Activated CD8-positive, alpha-beta memory T cell treated with anti-CD3 and anti-CD28 coated beads, Interleukin-2, amount 10 ng/mL, durations not matched to agents 7 days and 5 days (primary cell): ENCODE data around the gene EVI5L. TPM values are rescaled to one million over a fixed set of nuclear protein-coding genes. Genes with fewer than 3 reads are reported as not detected.

Experiments
- ATAC-seq: fragments of 150-1000 bp; cut with Tn5 transposase; one replicate; pipeline ENCODE4 v1.10.0; 2021; ENCODE audit warnings: moderate library complexity
- CTCF ChIA-PET: fragments of 350-600 bp; sonication (Branson Sonifier 250); formaldehyde crosslinking; loops from one replicate; lab custom pipeline; 2021; ENCODE audit warnings: antibody characterized with exemption; lab: Charles Lee
- DNase-seq: peaks from one replicate; pipeline ENCODE4 v3.0.0-alpha.2; 2020
- H3K27ac Mint-ChIP-seq: one replicate; pipeline ENCODE4 v1.8.0; 2021; ENCODE audit warnings: mild to moderate bottlenecking, mixed read lengths
- H3K27me3 Mint-ChIP-seq: one replicate; pipeline ENCODE4 v1.8.0; 2021; ENCODE audit warnings: mixed read lengths
- H3K36me3 Mint-ChIP-seq: one replicate; pipeline ENCODE4 v1.8.0; 2021; ENCODE audit warnings: mild to moderate bottlenecking, mixed read lengths
- H3K4me1 Mint-ChIP-seq: one replicate; pipeline ENCODE4 v1.8.0; 2021; ENCODE audit warnings: mixed read lengths
- H3K4me3 Mint-ChIP-seq: one replicate; pipeline ENCODE4 v1.8.0; 2021; ENCODE audit warnings: mild to moderate bottlenecking, moderate library complexity, mixed read lengths
- H3K9me3 Mint-ChIP-seq: one replicate; pipeline ENCODE4 v1.8.0; 2022; ENCODE audit warnings: low read depth, mixed read lengths
- total RNA-seq, 2 experiments: library from RNA; stranded (reverse); gene quantifications; one replicate each; pipeline ENCODE4 v1.2.3, GENCODE V29; 2021

The EVI5L gene
- total RNA-seq, 2 experiments from 2014 or later, result 6.0 to 6.1 TPM

- Mint-ChIP-seq H3K27me3 (no peaks in the 10 kb centered on the region), H3K4me3 (no peak overlapping the region), H3K27ac (no peak overlapping the region), H3K9me3 (peaks cover 2% of the 10 kb centered on the region), H3K4me1 (no peaks in the 10 kb centered on the region), H3K36me3 (no peaks in the 10 kb centered on the region)
- no peak for DNase-seq
- ATAC-seq, result no peak
- CTCF ChIA-PET, result no interaction called here
Measured at GRCh38 chr19:7842661-7843294, 12.8 kb downstream of the EVI5L start.

- no peaks in the 10 kb centered on the region for H3K4me1 Mint-ChIP-seq
Measured at GRCh38 chr19:7843521-7843920, 13.5 kb downstream of the EVI5L start.

DNA sequence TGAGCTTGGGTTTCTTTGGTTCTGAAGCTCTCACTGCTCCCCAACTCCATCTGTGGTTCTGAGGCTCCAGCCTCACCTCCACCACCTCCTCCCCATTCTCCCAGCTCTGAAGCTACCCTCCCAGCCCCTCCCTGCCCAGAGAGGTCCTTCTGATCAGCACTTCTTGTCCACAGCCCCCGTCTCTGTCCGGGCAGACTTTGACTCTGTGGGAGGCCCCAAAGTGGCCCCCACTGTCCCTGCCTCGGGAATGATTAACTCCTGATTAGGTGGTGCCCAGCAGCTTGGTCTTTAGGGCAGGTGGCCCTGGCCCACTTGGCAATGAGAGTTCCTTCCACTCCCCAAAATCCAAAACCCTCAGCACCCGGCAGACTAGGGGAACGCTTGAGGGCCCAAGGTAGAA, 14.4 kb downstream of the EVI5L start:
- DNase-seq, result no peak
- CTCF ChIA-PET, result no interaction called here
- no peaks in the 10 kb centered on the region for H3K4me1 Mint-ChIP-seq

More at GRCh38 chr19:7843521-7843920, 13.5 kb downstream of the EVI5L start:
- Mint-ChIP-seq H3K4me3 (no peak overlapping the region), H3K27me3 (no peaks in the 10 kb centered on the region), H3K27ac (no peak overlapping the region), H3K9me3 (peaks cover 2% of the 10 kb centered on the region), H3K36me3 (no peaks in the 10 kb centered on the region)
- DNase-seq, result no peak
- ATAC-seq, result no peak
- CTCF ChIA-PET, result no interaction called here

DNA sequence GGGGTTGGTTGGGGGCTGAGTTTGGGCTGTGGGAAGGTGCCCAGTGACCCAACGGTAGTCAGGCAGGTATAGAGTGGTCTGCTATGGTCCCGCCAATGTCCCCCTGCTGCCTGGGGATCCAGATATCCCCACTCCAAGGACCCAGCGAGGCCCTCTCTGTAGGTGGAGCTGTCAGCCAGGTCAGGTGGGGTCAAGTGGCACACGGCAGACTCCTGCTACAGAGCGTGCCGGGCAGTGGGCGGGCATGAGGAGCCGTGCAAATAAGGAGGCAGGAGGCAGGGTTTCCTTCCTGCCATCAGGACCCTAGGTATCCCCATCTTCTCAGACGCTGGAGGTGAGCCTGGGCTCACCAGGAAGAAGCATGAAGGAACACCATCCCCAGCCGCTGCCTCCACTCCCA, 14.9 kb downstream of the EVI5L start:
- Mint-ChIP-seq H3K4me3 (no peak overlapping the region), H3K4me1 (no peaks in the 10 kb centered on the region), H3K27me3 (no peaks in the 10 kb centered on the region), H3K27ac (no peak overlapping the region), H3K9me3 (peaks cover 2% of the 10 kb centered on the region), H3K36me3 (no peaks in the 10 kb centered on the region)
- ATAC-seq, result no peak
- DNase-seq, result no peak
- CTCF ChIA-PET, result no interaction called here

More for the DNA sequence above, 14.4 kb downstream of the EVI5L start:
- H3K27me3 Mint-ChIP-seq, result no peaks in the 10 kb centered on the region
- ATAC-seq, result no peak
- H3K27ac Mint-ChIP-seq, result no peak overlapping the region
- no peaks in the 10 kb centered on the region for H3K36me3 Mint-ChIP-seq
- H3K4me3 Mint-ChIP-seq, result no peak overlapping the region
- H3K9me3 Mint-ChIP-seq, result peaks cover 2% of the 10 kb centered on the region

DNA sequence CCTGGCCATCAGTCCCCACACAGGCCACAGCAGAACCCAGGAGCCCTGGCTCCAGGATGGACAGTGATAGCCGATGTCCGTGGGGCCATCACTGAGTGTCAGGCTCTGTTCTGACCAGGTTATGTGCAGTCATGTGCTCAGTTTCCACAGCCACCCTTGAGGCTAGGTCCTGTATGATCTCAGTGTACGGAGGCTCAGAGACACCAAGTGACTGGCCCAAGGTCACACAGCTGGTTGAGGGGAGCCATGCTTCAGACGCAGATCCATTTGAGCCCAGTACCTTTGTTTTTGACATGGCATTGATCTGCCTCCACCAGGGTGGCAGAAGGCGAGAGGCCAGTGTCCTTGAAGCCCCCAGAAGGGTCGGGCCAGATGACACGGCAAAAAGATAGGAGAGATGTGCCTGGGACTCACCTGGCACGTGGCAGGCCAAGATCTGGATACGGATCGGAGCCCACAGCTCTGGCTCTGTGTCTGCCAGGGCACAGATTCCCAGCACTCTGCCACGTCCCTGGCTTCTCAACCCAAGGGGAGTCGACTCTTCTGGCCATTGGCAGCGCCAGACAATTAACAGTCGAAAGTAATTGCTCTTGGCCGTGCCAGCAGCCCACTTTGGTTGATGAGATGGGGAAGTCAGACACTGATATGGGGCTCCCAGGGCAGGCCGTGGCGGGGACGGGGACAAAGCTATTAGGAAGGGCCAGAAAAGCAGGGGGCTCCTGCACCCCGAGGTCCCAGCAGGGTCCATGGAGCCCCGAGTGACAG, 15.6 kb downstream of the EVI5L start:
- H3K4me3 Mint-ChIP-seq, result no peak overlapping the region
- ATAC-seq, result no peak
- CTCF ChIA-PET, result no interaction called here

DNA sequence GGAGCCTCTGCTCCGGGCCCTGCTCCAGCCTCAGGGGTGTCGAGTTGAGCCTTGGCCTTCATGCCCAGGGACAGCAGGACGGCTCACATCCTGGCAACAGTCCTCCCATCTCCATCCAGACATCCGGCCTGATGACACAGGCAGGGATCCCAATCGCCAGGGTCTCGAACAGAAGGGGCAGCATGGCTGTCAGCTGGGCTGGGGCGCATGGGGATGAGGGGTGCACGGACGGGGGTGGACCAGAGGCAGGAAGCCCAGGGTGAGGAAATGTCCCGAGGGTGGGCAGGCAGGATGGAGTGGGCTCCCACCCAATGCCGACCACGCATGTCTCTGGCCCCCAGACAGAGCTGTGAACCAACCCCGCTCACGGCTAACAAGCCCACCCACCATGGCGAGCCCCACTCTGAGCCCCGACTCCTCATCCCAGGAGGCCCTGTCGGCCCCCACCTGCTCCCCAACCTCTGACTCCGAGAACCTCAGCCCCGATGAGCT, 16.2 kb downstream of the EVI5L start:
- CTCF ChIA-PET, result no interaction called here
- H3K9me3 Mint-ChIP-seq, result no peaks in the 10 kb centered on the region
- DNase-seq (no peak), ATAC-seq (no peak)
- H3K27me3 Mint-ChIP-seq, result no peaks in the 10 kb centered on the region
- H3K4me3 Mint-ChIP-seq, result no peak overlapping the region
- no peaks in the 10 kb centered on the region for H3K36me3 Mint-ChIP-seq
- no peak overlapping the region for H3K27ac Mint-ChIP-seq
- H3K4me1 Mint-ChIP-seq, result no peaks in the 10 kb centered on the region

More for the DNA sequence above, 15.6 kb downstream of the EVI5L start:
- Mint-ChIP-seq H3K27me3 (no peaks in the 10 kb centered on the region), H3K27ac (no peak overlapping the region), H3K9me3 (peaks cover 2% of the 10 kb centered on the region), H3K36me3 (no peaks in the 10 kb centered on the region), H3K4me1 (no peaks in the 10 kb centered on the region)
- no peak for DNase-seq

DNA sequence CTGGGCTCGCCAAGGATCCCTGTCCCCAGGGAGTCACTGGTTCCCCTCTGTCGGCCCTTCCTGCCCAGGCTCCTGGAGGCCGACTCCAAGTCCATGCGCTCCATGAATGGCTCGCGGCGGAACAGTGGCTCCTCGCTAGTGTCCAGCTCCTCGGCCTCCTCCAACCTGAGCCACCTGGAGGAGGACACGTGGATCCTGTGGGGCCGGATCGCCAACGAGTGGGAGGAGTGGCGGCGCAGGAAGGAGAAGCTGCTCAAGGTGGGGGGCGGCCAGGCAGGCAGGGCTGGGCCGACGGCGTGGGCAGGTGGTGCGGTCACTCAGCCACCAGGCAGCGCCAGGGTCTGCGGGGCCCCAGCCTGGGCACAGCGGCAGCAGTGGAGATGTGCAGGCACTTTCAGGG, 17.6 kb downstream of the EVI5L start:
- no peak for DNase-seq
- Mint-ChIP-seq H3K4me1 (no peaks in the 10 kb centered on the region), H3K27me3 (no peaks in the 10 kb centered on the region), H3K27ac (no peak overlapping the region), H3K36me3 (no peaks in the 10 kb centered on the region), H3K4me3 (no peak overlapping the region), H3K9me3 (no peaks in the 10 kb centered on the region)
- ATAC-seq, result no peak
- CTCF ChIA-PET, result no interaction called here

DNA sequence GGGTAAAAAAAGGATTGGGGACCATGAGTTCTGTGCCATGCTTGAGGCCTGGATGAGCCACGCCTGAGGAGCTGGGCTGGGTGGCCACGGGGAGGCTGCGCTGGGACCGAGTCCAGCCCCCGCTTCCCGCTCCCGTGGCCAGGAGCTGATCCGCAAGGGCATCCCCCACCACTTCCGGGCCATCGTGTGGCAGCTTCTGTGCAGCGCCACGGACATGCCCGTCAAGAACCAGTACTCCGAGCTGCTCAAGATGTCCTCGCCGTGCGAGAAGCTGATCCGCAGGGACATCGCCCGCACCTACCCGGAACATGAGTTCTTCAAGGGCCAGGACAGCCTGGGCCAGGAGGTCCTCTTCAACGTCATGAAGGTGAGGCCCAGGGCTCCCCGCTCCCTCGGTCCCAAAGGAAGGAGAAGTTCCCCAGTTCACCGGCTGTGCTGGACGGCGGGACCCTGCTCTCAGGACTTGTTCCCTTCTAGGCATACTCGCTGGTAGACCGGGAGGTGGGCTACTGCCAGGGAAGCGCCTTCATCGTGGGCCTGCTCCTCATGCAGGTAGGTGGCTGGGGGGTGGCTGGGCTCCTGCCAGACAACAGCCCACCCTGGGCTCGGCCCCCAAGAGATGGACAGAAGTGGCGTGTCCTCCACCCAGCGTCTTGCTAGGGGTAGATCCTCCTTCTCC, 18.9 kb downstream of the EVI5L start:
- Mint-ChIP-seq H3K27me3 (no peaks in the 10 kb centered on the region), H3K4me1 (no peaks in the 10 kb centered on the region), H3K36me3 (no peaks in the 10 kb centered on the region), H3K27ac (no peak overlapping the region), H3K4me3 (no peak overlapping the region), H3K9me3 (no peaks in the 10 kb centered on the region)
- CTCF ChIA-PET, result interaction anchor here (1.3 kb wide), 1 partner anchor 96 kb away, joined by 3 read pairs; no protein-coding TSS in a partner anchor
- ATAC-seq (no peak), DNase-seq (no peak)

- Mint-ChIP-seq H3K27ac (no peak overlapping the region), H3K9me3 (no peaks in the 10 kb centered on the region), H3K4me1 (no peaks in the 10 kb centered on the region), H3K27me3 (no peaks in the 10 kb centered on the region), H3K36me3 (no peaks in the 10 kb centered on the region), H3K4me3 (no peak overlapping the region)
- CTCF ChIA-PET, result interaction anchor here (1.1 to 1.3 kb wide), 2 partner anchors 12 to 95 kb away, joined by 3 read pairs; no protein-coding TSS in a partner anchor
- DNase-seq (no peak), ATAC-seq (no peak)
Measured at GRCh38 chr19:7849631-7849999, 19.6 kb downstream of the EVI5L start.

DNA sequence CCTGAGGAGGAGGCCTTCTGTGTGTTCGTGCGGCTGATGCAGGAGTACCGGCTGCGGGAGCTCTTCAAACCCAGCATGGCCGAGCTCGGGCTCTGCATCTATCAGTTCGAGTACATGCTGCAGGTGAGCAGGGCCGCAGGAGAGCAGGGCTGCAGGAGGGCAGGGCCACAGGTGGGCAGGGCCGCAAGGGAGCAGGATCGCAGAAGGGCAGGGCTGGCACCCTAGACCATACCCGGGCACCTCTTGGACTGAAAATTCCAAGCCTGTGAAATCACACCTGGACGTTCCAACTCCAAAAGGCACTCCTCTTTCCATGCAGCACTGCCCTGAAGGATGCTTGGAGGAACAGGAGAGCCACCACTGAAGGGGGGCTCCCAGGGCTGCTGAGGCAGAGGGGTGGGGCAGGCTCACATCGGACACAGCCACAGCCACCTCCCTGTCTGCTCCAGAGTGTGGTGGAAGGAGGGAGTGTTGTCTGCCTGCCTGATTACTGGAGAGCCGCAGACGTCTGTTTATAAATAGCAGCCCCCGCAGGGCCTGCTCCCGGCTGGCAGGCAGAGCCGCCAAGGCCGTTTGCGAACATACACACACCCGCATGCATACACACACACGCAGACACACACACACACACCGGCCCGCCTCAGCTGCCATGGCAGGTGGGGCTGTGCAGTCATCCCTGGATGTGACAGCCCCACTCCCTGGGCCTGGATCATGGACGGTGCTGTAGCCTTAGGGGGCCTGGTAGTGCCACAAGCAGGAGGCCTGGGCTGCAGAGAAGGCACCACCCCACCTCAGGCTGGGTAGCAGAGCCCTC, 20.2 kb downstream of the EVI5L start:
- Mint-ChIP-seq H3K4me3 (no peak overlapping the region), H3K27ac (no peak overlapping the region), H3K4me1 (no peaks in the 10 kb centered on the region), H3K9me3 (no peaks in the 10 kb centered on the region), H3K36me3 (no peaks in the 10 kb centered on the region), H3K27me3 (no peaks in the 10 kb centered on the region)
- DNase-seq (no peak), ATAC-seq (no peak)
- CTCF ChIA-PET, result interaction anchor here (1.1 to 1.3 kb wide), 2 partner anchors 12 to 94 kb away, joined by 3 read pairs; no protein-coding TSS in a partner anchor

DNA sequence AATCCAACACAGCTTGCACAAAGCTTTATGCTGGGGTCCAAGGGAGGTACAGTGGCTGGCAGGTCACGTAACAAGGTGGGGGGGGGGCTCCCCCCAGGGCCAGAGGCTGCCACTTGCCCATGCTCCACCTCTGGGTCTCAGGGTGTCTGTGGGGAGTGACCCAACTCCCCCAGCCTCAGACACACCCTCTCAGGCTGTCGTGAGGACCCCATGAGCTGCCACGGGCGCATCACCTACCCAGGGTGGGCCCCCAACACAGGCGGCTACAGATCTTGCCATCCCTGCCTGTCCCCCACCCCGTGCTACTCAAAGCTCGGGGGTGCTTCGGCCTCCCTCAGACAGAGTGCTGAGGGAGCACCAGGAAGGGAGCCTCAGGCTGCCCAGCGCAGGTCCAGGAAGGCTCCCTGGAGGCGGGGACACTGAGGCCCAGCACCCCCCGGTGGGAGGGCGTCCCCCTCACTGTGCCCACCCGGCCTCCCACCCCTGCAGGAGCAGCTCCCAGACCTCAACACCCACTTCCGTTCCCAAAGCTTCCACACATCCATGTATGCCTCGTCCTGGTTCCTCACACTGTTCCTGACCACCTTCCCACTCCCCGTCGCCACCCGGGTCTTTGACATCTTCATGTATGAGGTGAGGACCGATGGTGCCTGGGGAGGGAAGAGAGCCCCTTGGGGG, 21.1 kb downstream of the EVI5L start:
- Mint-ChIP-seq H3K4me3 (no peak overlapping the region), H3K9me3 (no peaks in the 10 kb centered on the region), H3K27ac (no peak overlapping the region), H3K4me1 (no peaks in the 10 kb centered on the region), H3K36me3 (no peaks in the 10 kb centered on the region), H3K27me3 (no peaks in the 10 kb centered on the region)
- CTCF ChIA-PET, result interaction anchor here (2.2 to 2.4 kb wide), 2 partner anchors 10 to 18 kb away, joined by 12 to 15 read pairs; no protein-coding TSS in a partner anchor
- DNase-seq (no peak), ATAC-seq (no peak)

DNA sequence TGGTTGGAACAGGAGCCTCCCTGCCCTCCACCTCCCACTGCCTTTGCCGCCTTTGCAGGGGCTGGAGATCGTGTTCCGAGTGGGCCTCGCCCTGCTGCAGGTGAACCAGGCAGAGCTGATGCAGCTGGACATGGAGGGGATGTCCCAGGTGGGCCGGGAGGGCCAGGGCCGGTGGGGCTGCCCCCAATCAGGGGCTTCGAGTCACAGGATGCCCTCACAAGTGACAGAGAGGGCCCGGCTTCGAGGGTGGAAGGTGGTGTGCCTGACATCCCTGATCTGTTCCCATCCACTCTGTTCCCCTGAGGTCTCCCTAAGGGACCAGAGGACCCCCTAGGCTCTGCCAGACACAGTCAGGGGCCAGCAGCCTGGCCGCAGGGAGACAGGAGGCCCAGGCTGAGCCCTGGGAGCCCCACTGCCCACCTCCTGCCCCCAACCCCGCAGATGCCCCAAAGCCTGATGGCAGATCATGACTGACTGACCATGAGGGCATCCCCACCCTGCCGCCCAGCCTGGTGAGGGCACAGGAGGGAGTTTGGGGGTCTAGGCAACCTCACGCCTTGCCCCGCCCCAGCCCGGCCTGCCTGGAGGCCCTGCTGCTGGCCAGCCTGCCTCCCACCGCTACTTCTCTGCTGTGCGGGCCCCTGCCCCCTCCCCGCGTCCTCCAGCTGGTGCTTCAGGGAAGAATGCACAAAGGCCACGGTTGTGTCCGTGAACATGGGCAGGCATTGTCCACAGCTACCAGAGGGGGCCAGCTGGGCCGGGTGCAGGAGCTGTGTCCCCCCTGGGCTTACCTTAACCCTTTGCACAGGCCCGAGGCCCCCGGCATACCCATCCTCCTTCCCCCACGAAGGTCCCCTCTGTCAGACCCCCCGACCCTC, 21.8 kb downstream of the EVI5L start:
- CTCF ChIA-PET, result interaction anchor here (0.9 to 2.6 kb wide), 6 partner anchors 10 to 74 kb away, joined by 3 to 15 read pairs (median 6); partner anchors contain the start of gene CTXN1
- no peaks in the 10 kb centered on the region for H3K36me3 Mint-ChIP-seq
- ATAC-seq (no peak), DNase-seq (no peak)
- H3K4me3 Mint-ChIP-seq, result no peak overlapping the region
- no peaks in the 10 kb centered on the region for H3K9me3 Mint-ChIP-seq
- H3K27ac Mint-ChIP-seq, result no peak overlapping the region
- H3K27me3 Mint-ChIP-seq, result no peaks in the 10 kb centered on the region
- H3K4me1 Mint-ChIP-seq, result no peaks in the 10 kb centered on the region
